Natural killer cell (primary cell): Measurements from ENCODE around the gene DUSP12. TPM values are rescaled to one million over a fixed set of nuclear protein-coding genes. Genes with fewer than 3 reads are reported as not detected.

Experiments
- ATAC-seq, 3 donors: fragments of 150-1000 bp in 2 of 3; fragments of 200-7000 bp in 1 of 3; cut with Tn5 transposase; 1 replicate in 1 of 3; 2 replicates in 2 of 3; pipeline ENCODE4 v1.10.0; 2021; ENCODE audit warnings: mild to moderate bottlenecking in 2 of 3, moderate library complexity in 2 of 3
- DNase-seq, 2 donors: peaks; one replicate each; pipeline versions ENCODE4 v3.0.0 to v3.0.0-alpha.2; 2013 to 2021; ENCODE audit warnings: mixed read lengths in 1 of 2
- H3K27ac ChIP-seq: one replicate; pipeline ENCODE4 v1.5.1; 2013; ENCODE audit warnings: mild to moderate bottlenecking, low read length
- H3K27me3 ChIP-seq: one replicate; pipeline ENCODE4 v1.6.1; 2013; ENCODE audit warnings: low read length; ENCODE audit not compliant: control insufficient read depth, insufficient read depth
- H3K36me3 ChIP-seq: one replicate; pipeline ENCODE4 v1.6.1; 2013; ENCODE audit warnings: low read length; ENCODE audit not compliant: control insufficient read depth, insufficient read depth
- H3K4me1 ChIP-seq: one replicate; pipeline ENCODE4 v1.6.1; 2013; ENCODE audit warnings: low read length; ENCODE audit not compliant: control insufficient read depth, insufficient read depth
- H3K4me3 ChIP-seq: one replicate; pipeline ENCODE4 v1.5.1; 2013; ENCODE audit warnings: low read length
- H3K9me3 ChIP-seq: one replicate; pipeline ENCODE4 v1.6.1; 2013; ENCODE audit warnings: low read length; ENCODE audit not compliant: control insufficient read depth, insufficient read depth
- H3K27ac Mint-ChIP-seq, 2 donors: one replicate each; pipeline ENCODE4 v1.8.0; 2022; ENCODE audit warnings: mild to moderate bottlenecking in 2 of 2, mixed read lengths in 2 of 2, moderate library complexity in 1 of 2
- H3K27me3 Mint-ChIP-seq, 2 donors: one replicate each; pipeline ENCODE4 v1.8.0; 2022; ENCODE audit warnings: low read depth in 2 of 2, mixed read lengths in 2 of 2
- H3K36me3 Mint-ChIP-seq: one replicate; pipeline ENCODE4 v1.8.0; 2022; ENCODE audit warnings: mixed read lengths
- H3K4me1 Mint-ChIP-seq, 2 donors: one replicate each; pipeline ENCODE4 v1.8.0; 2022; ENCODE audit warnings: mixed read lengths in 2 of 2
- H3K4me3 Mint-ChIP-seq: one replicate; pipeline ENCODE4 v1.8.0; 2022; ENCODE audit warnings: mild to moderate bottlenecking, moderate library complexity, mixed read lengths
- H3K9me3 Mint-ChIP-seq, 2 donors: one replicate each; pipeline ENCODE4 v1.8.0; 2022; ENCODE audit warnings: mixed read lengths in 2 of 2
- CTCF ChIP-seq: fragments of 200-600 bp; IDR thresholded peaks from one replicate; pipeline ENCODE4 v1.8.0; 2022; ENCODE audit warnings: antibody characterized with exemption
- WGBS: methylation state at CpG from one replicate; pipeline ENCODE4 v1.1.7; 2013; ENCODE audit warnings: missing lambda C conversion rate; ENCODE audit not compliant: insufficient coverage; 5-methylcytosine and 5-hydroxymethylcytosine counted together
- intact Hi-C: fragments of 100-400 bp; cut with micrococcal nuclease; formaldehyde crosslinking; loops from one replicate; pipeline ENCODE4 v1.14.2; 2022
- total RNA-seq, 4 donors: library from RNA; stranded (reverse); fragments of 120-200 nt in 1 of 4; gene quantifications; one replicate each; pipeline versions ENCODE4 v1.2.3 to v1.2.4, GENCODE V29; 2013 to 2022

Gene DUSP12
- total RNA-seq, 3 donors from 2014 or later (not counting 1 experiment from before 2014, with no cell fraction given): 26.9 to 31.7 (median 28.5) TPM

GRCh38 chr1:161710560-161710959 is 39.0 kb upstream of the DUSP12 start:
- Mint-ChIP-seq H3K27me3 (peaks cover 0 to 4% of the 10 kb centered on the region in 2 donors), H3K27ac (no peak overlapping the region), H3K4me1 (no peaks in the 10 kb centered on the region), H3K4me3 (no peak overlapping the region), H3K36me3 (no peaks in the 10 kb centered on the region), H3K9me3 (no peaks in the 10 kb centered on the region)
- TF ChIP-seq CTCF: no peak
- H3K9me3 ChIP-seq: no peaks in the 10 kb centered on the region
- no peaks in the 10 kb centered on the region for H3K36me3 ChIP-seq
- WGBS: 86% methylated on average over 4 of the region's 4 CpGs
- intact Hi-C loops: no loop called here
- H3K4me1 ChIP-seq: no peaks in the 10 kb centered on the region
- H3K27ac ChIP-seq: no peak overlapping the region
- ATAC-seq: no peak
- DNase-seq: no peak
- no peaks in the 10 kb centered on the region for H3K27me3 ChIP-seq
- no peak overlapping the region for H3K4me3 ChIP-seq

- peak overlapping the region in 1 of 2 donors; percentile 31 for H3K27ac Mint-ChIP-seq
Measured at GRCh38 chr1:161718559-161719324, 30.8 kb upstream of the DUSP12 start.

GRCh38 chr1:161719325-161719611 is 30.3 kb upstream of the DUSP12 start:
- intact Hi-C loops: no loop called here
- H3K9me3 ChIP-seq: no peaks in the 10 kb centered on the region
- TF ChIP-seq CTCF: no peak
- peak overlapping the region in 1 of 2 donors; percentile 31 for H3K27ac Mint-ChIP-seq
- H3K4me3 ChIP-seq: no peak overlapping the region
- peaks cover 17 to 39% of the 10 kb centered on the region in 2 donors for H3K4me1 Mint-ChIP-seq
- H3K27ac ChIP-seq: no peak overlapping the region
- no peaks in the 10 kb centered on the region for H3K36me3 Mint-ChIP-seq
- WGBS: 100% methylated on average over 1 of the region's 1 CpG
- H3K4me1 ChIP-seq: peaks cover 7% of the 10 kb centered on the region
- H3K36me3 ChIP-seq: no peaks in the 10 kb centered on the region
- DNase-seq: no peak
- H3K27me3 ChIP-seq: no peaks in the 10 kb centered on the region
- peaks cover 0 to 8% of the 10 kb centered on the region in 2 donors for H3K27me3 Mint-ChIP-seq
- no peaks in the 10 kb centered on the region for H3K9me3 Mint-ChIP-seq
- ATAC-seq: no peak
- no peak overlapping the region for H3K4me3 Mint-ChIP-seq

More at GRCh38 chr1:161718559-161719324, 30.8 kb upstream of the DUSP12 start:
- Histone ChIP-seq H3K27ac (no peak overlapping the region), H3K4me1 (peaks cover 7% of the 10 kb centered on the region), H3K36me3 (no peaks in the 10 kb centered on the region), H3K27me3 (no peaks in the 10 kb centered on the region), H3K4me3 (no peak overlapping the region), H3K9me3 (no peaks in the 10 kb centered on the region)
- peaks cover 0 to 8% of the 10 kb centered on the region in 2 donors for H3K27me3 Mint-ChIP-seq
- ATAC-seq (no peak), DNase-seq (no peak)
- intact Hi-C loops: no loop called here
- H3K9me3 Mint-ChIP-seq: no peaks in the 10 kb centered on the region
- TF ChIP-seq CTCF: no peak
- 48% methylated on average over 6 of the region's 8 CpGs for WGBS
- no peaks in the 10 kb centered on the region for H3K36me3 Mint-ChIP-seq
- no peak overlapping the region for H3K4me3 Mint-ChIP-seq
- H3K4me1 Mint-ChIP-seq: peaks cover 12 to 34% of the 10 kb centered on the region in 2 donors

GRCh38 chr1:161720422-161720821 is 29.2 kb upstream of the DUSP12 start:
- no peak overlapping the region for H3K27ac ChIP-seq
- TF ChIP-seq CTCF: no peak
- Mint-ChIP-seq H3K27ac (no peak overlapping the region), H3K36me3 (no peaks in the 10 kb centered on the region), H3K27me3 (peaks cover 0 to 3% of the 10 kb centered on the region in 2 donors), H3K9me3 (no peaks in the 10 kb centered on the region), H3K4me3 (no peak overlapping the region), H3K4me1 (peaks cover 26 to 49% of the 10 kb centered on the region in 2 donors)
- intact Hi-C loops: loop anchor here (10.0 kb wide), 1 partner anchor 176 kb away; the partner anchor contains the start of gene FCGR3A
- ATAC-seq: no peak
- H3K27me3 ChIP-seq: no peaks in the 10 kb centered on the region
- H3K4me3 ChIP-seq: no peak overlapping the region
- no peaks in the 10 kb centered on the region for H3K36me3 ChIP-seq
- no peaks in the 10 kb centered on the region for H3K9me3 ChIP-seq
- WGBS: 93% methylated on average over 1 of the region's 1 CpG
- DNase-seq: no peak
- peaks cover 15% of the 10 kb centered on the region for H3K4me1 ChIP-seq
